Fibroblast of lung (primary cell): ENCODE results near the gene CNOT1.

ENCODE experiments used
- EZH2 ChIP-seq: IDR thresholded peaks from 2 replicates; pipeline ENCODE4 v1.5.1; 2012; ENCODE audit warnings: low read length, control low read depth, mild to moderate bottlenecking; ENCODE audit errors: missing control alignments
- TF ChIP-seq, protein P1 (sequence below), 2 donors: IDR thresholded peaks in 1 of 2; conservative IDR thresholded peaks in 1 of 2; 1 replicate in 1 of 2; 2 replicates in 1 of 2; pipeline ENCODE4 v1.5.1; 2011 to 2012; ENCODE audit warnings: low read length in 2 of 2, control low read depth in 1 of 2, inconsistent platforms in 1 of 2, low read depth in 1 of 2, mild to moderate bottlenecking in 1 of 2

DNA sequence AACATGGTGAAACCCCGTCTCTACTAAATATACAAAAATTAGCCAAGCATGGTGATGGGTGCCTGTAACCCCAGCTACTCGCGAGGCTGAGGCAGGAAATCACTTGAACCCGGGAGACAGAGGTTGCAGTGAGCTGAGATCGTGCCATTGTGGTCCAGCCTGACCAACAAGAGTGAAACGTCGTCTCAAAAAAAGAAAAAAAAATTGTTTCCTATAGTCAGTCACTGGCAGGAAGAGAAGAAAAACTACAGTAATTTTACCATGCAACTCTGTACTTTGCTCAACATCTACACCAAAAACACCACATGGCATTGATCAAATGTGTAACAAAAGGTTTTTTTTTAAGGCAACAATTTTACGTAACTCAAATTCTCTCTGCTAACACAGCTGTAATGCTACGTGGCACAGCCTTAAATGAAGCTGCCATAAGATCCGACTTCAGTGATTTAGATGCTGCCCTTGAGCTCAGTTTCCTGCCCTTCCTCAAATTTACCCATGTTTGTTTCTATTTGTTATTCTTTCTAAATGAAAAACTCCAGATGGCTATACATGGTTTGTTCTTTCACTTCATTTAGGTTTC lies 40.2 kb downstream of the CNOT1 start:
- TF ChIP-seq, protein P1, sequence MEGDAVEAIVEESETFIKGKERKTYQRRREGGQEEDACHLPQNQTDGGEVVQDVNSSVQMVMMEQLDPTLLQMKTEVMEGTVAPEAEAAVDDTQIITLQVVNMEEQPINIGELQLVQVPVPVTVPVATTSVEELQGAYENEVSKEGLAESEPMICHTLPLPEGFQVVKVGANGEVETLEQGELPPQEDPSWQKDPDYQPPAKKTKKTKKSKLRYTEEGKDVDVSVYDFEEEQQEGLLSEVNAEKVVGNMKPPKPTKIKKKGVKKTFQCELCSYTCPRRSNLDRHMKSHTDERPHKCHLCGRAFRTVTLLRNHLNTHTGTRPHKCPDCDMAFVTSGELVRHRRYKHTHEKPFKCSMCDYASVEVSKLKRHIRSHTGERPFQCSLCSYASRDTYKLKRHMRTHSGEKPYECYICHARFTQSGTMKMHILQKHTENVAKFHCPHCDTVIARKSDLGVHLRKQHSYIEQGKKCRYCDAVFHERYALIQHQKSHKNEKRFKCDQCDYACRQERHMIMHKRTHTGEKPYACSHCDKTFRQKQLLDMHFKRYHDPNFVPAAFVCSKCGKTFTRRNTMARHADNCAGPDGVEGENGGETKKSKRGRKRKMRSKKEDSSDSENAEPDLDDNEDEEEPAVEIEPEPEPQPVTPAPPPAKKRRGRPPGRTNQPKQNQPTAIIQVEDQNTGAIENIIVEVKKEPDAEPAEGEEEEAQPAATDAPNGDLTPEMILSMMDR (conservative IDR thresholded peaks at IDR 0.05 in 1 of 2, IDR thresholded peaks at IDR 0.05 in 1 of 2; ENCODE audit: low read depth in 1 of 2, low read length in 2 of 2) = no peak
- no peak for TF ChIP-seq EZH2
